ENCODE measurements around the gene RPL3.

DNA sequence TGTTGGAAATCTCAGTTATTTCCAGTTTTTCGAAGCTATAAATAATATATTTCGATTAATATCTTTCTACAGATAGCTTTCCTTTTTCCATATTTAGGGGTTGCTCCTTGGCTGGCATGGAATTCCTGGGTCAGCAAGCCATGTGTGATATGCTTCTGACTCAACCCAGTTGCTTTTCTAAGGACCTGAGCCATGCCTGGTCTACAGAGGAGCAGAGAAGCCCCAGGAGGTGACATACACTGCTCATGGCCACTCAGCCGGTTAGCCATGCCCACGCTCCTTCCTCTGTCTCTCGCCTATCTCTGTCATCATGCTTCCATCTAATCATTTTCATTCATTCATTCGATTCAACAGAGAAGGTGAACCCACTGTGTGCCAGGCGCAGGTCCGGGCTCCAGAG is 51.4 kb downstream of the RPL3 start:
- TF ChIP-seq, protein P1, sequence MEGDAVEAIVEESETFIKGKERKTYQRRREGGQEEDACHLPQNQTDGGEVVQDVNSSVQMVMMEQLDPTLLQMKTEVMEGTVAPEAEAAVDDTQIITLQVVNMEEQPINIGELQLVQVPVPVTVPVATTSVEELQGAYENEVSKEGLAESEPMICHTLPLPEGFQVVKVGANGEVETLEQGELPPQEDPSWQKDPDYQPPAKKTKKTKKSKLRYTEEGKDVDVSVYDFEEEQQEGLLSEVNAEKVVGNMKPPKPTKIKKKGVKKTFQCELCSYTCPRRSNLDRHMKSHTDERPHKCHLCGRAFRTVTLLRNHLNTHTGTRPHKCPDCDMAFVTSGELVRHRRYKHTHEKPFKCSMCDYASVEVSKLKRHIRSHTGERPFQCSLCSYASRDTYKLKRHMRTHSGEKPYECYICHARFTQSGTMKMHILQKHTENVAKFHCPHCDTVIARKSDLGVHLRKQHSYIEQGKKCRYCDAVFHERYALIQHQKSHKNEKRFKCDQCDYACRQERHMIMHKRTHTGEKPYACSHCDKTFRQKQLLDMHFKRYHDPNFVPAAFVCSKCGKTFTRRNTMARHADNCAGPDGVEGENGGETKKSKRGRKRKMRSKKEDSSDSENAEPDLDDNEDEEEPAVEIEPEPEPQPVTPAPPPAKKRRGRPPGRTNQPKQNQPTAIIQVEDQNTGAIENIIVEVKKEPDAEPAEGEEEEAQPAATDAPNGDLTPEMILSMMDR (optimal IDR thresholded peaks at IDR 0.05 in 1 of 3, IDR thresholded peaks at IDR 0.05 in 1 of 3, conservative IDR thresholded peaks at IDR 0.05 in 1 of 3; ENCODE audit: extremely low read depth in 1 of 3, insufficient read depth in 2 of 3, low read length in 3 of 3), result no peak
- TF ChIP-seq EZH2 (IDR thresholded peaks at IDR 0.05; ENCODE audit: low read length), result no peak
